Adipocyte (in vitro differentiated cells): ENCODE data around the gene EDRF1.
"Not testable (repeated sequence)": the region's sequence is repeated elsewhere in the genome, so short reads cannot be mapped to it uniquely, and the experiment has no call there.

Experiments
- DNase-seq: peaks from one replicate; pipeline ENCODE4 v3.0.0-alpha.2; 2015; ENCODE audit warnings: low read depth
- H3K27me3 ChIP-seq: replicated peaks from 2 replicates; pipeline ENCODE4 v1.7.0; 2013; ENCODE audit warnings: mild to moderate bottlenecking, low read length, moderate library complexity; ENCODE audit not compliant: control insufficient read depth, insufficient read depth
- H3K36me3 ChIP-seq: 2 replicates; pipeline ENCODE4 v1.7.0; 2013; ENCODE audit warnings: low read length, mild to moderate bottlenecking, moderate library complexity; ENCODE audit not compliant: control insufficient read depth, insufficient read depth, severe bottlenecking
- H3K4me1 ChIP-seq: 2 replicates; pipeline ENCODE4 v1.7.0; 2013; ENCODE audit warnings: mild to moderate bottlenecking, low read length, moderate library complexity; ENCODE audit not compliant: control insufficient read depth, insufficient read depth
- H3K4me3 ChIP-seq: 2 replicates; pipeline ENCODE4 v1.7.0; 2013; ENCODE audit warnings: mild to moderate bottlenecking, low read length, moderate library complexity
- H3K9ac ChIP-seq: 2 replicates; pipeline ENCODE4 v1.7.0; 2013; ENCODE audit warnings: mild to moderate bottlenecking, low read length, moderate library complexity
- H3K9me3 ChIP-seq: 2 replicates; pipeline ENCODE4 v1.7.0; 2013; ENCODE audit warnings: mild to moderate bottlenecking, low read length, moderate library complexity; ENCODE audit not compliant: control insufficient read depth

The EDRF1 gene

GRCh38 chr10:125709553-125710474 is 9.7 kb upstream of the EDRF1 start:
- no peak for DNase-seq
- Histone ChIP-seq H3K4me3 (peak overlapping the region; percentile 44), H3K9ac (no peak overlapping the region), H3K36me3 (no peaks in the 10 kb centered on the region), H3K27me3 (no peaks in the 10 kb centered on the region), H3K9me3 (no peaks in the 10 kb centered on the region), H3K4me1 (peaks cover 18% of the 10 kb centered on the region)

- H3K9ac ChIP-seq: no peak overlapping the region
- no peaks in the 10 kb centered on the region for H3K9me3 ChIP-seq
- no peaks in the 10 kb centered on the region for H3K36me3 ChIP-seq
- no peak overlapping the region for H3K4me3 ChIP-seq
- no peaks in the 10 kb centered on the region for H3K27me3 ChIP-seq
- peaks cover 18% of the 10 kb centered on the region for H3K4me1 ChIP-seq
- DNase-seq: no peak
Observed at GRCh38 chr10:125711110-125711750, 8.3 kb upstream of the EDRF1 start.

- not testable (repeated sequence) for H3K9ac ChIP-seq, H3K36me3 ChIP-seq, H3K27me3 ChIP-seq, H3K4me3 ChIP-seq, H3K4me1 ChIP-seq, DNase-seq, H3K9me3 ChIP-seq
Observed at GRCh38 chr10:125714728-125715127, 4.8 kb upstream of the EDRF1 start.

- Histone ChIP-seq H3K4me3 (peak overlapping the region; percentile 93), H3K9ac (peak overlapping the region; percentile 97), H3K4me1 (peaks cover 12% of the 10 kb centered on the region), H3K9me3 (no peaks in the 10 kb centered on the region), H3K27me3 (no peaks in the 10 kb centered on the region), H3K36me3 (peaks cover 38% of the 10 kb centered on the region)
- DNase-seq: peak; percentile 22
Observed at GRCh38 chr10:125720002-125720382, 483 bp downstream of the EDRF1 start.

GRCh38 chr10:125721035-125721434 is 1.5 kb downstream of the EDRF1 start:
- Histone ChIP-seq H3K9me3 (no peaks in the 10 kb centered on the region), H3K4me1 (peaks cover 12% of the 10 kb centered on the region), H3K9ac (no peak overlapping the region), H3K4me3 (peak overlapping the region; percentile 93), H3K36me3 (peaks cover 49% of the 10 kb centered on the region), H3K27me3 (no peaks in the 10 kb centered on the region)
- DNase-seq: no peak

- Histone ChIP-seq H3K4me1 (peaks cover 12% of the 10 kb centered on the region), H3K9me3 (no peaks in the 10 kb centered on the region), H3K9ac (no peak overlapping the region), H3K27me3 (no peaks in the 10 kb centered on the region), H3K4me3 (no peak overlapping the region), H3K36me3 (peaks cover 66% of the 10 kb centered on the region)
- DNase-seq: no peak
Observed at GRCh38 chr10:125722811-125723210, 3.3 kb downstream of the EDRF1 start.

- H3K9ac ChIP-seq: no peak overlapping the region
- H3K9me3 ChIP-seq: no peaks in the 10 kb centered on the region
- H3K4me1 ChIP-seq: no peaks in the 10 kb centered on the region
- peaks cover 97% of the 10 kb centered on the region for H3K36me3 ChIP-seq
- H3K27me3 ChIP-seq: no peaks in the 10 kb centered on the region
- no peak overlapping the region for H3K4me3 ChIP-seq
- DNase-seq: no peak
Observed at GRCh38 chr10:125726914-125727313, 7.4 kb downstream of the EDRF1 start.

GRCh38 chr10:125727436-125727835 is 7.9 kb downstream of the EDRF1 start:
- Histone ChIP-seq H3K9me3 (no peaks in the 10 kb centered on the region), H3K36me3 (peaks cover 97% of the 10 kb centered on the region), H3K4me3 (no peak overlapping the region), H3K9ac (no peak overlapping the region), H3K27me3 (no peaks in the 10 kb centered on the region), H3K4me1 (no peaks in the 10 kb centered on the region)
- no peak for DNase-seq

GRCh38 chr10:125734148-125734547 is 14.6 kb downstream of the EDRF1 start:
- no peaks in the 10 kb centered on the region for H3K4me1 ChIP-seq
- H3K9me3 ChIP-seq: no peaks in the 10 kb centered on the region
- no peaks in the 10 kb centered on the region for H3K27me3 ChIP-seq
- H3K4me3 ChIP-seq: no peak overlapping the region
- no peak for DNase-seq
- no peak overlapping the region for H3K9ac ChIP-seq
- H3K36me3 ChIP-seq: peaks cover 100% of the 10 kb centered on the region

GRCh38 chr10:125734823-125735222 is 15.3 kb downstream of the EDRF1 start:
- DNase-seq: peak; percentile 3
- no peak overlapping the region for H3K4me3 ChIP-seq
- H3K4me1 ChIP-seq: no peaks in the 10 kb centered on the region
- H3K9me3 ChIP-seq: no peaks in the 10 kb centered on the region
- peaks cover 100% of the 10 kb centered on the region for H3K36me3 ChIP-seq
- no peaks in the 10 kb centered on the region for H3K27me3 ChIP-seq
- no peak overlapping the region for H3K9ac ChIP-seq

- peaks cover 94% of the 10 kb centered on the region for H3K36me3 ChIP-seq
- H3K4me3 ChIP-seq: no peak overlapping the region
- no peaks in the 10 kb centered on the region for H3K27me3 ChIP-seq
- H3K4me1 ChIP-seq: no peaks in the 10 kb centered on the region
- DNase-seq: no peak
- H3K9ac ChIP-seq: no peak overlapping the region
- H3K9me3 ChIP-seq: no peaks in the 10 kb centered on the region
Observed at GRCh38 chr10:125738206-125738605, 18.7 kb downstream of the EDRF1 start.
